Astrocyte (in vitro differentiated cells and primary cell): Measurements from ENCODE around the gene CCDC146. TPM values are rescaled to one million over a fixed set of nuclear protein-coding genes. Genes with fewer than 3 reads are reported as not detected.

ENCODE experiments used
- DNase-seq: peaks from one replicate; pipeline ENCODE4 v3.0.0-alpha.2; 2010; ENCODE audit warnings: low read depth
- FAIRE-seq: peaks from 2 replicates; lab custom pipeline; 2011; peaks lifted over from hg19 to GRCh38; lab: Jason Lieb, UNC
- H2AFZ ChIP-seq: 2 replicates; pipeline ENCODE4 v1.6.0; 2012; ENCODE audit warnings: low read depth, low read length, inconsistent platforms
- H3K27ac ChIP-seq: 2 replicates; pipeline ENCODE4 v1.5.1; 2011; ENCODE audit warnings: low read depth, low read length, inconsistent platforms
- H3K27me3 ChIP-seq: 2 replicates; pipeline ENCODE4 v1.6.0; 2011; ENCODE audit warnings: low read length, inconsistent platforms; ENCODE audit not compliant: insufficient read depth
- H3K36me3 ChIP-seq: 2 replicates; pipeline ENCODE4 v1.5.1; 2011; ENCODE audit warnings: low read length, inconsistent platforms; ENCODE audit not compliant: insufficient read depth
- H3K4me1 ChIP-seq: 2 replicates; pipeline ENCODE4 v1.5.1; 2011; ENCODE audit warnings: low read length, inconsistent platforms; ENCODE audit not compliant: insufficient read depth
- H3K4me2 ChIP-seq: 2 replicates; pipeline ENCODE4 v1.6.0; 2012; ENCODE audit warnings: low read length, inconsistent platforms
- H3K4me3 ChIP-seq: 2 replicates; pipeline ENCODE4 v1.5.1; 2011; ENCODE audit warnings: low read depth, mild to moderate bottlenecking, low read length, inconsistent platforms; ENCODE audit not compliant: insufficient read depth
- H3K79me2 ChIP-seq: 2 replicates; pipeline ENCODE4 v1.6.0; 2012; ENCODE audit warnings: mild to moderate bottlenecking, low read length, inconsistent platforms; ENCODE audit not compliant: insufficient read depth
- H3K9ac ChIP-seq: 2 replicates; pipeline ENCODE4 v1.6.0; 2012; ENCODE audit warnings: mild to moderate bottlenecking, low read length, inconsistent platforms
- H3K9me3 ChIP-seq: 2 replicates; pipeline ENCODE4 v1.5.1; 2012; ENCODE audit warnings: low read depth, mild to moderate bottlenecking, low read length, inconsistent platforms; ENCODE audit not compliant: insufficient read depth
- H4K20me1 ChIP-seq: 2 replicates; pipeline ENCODE4 v1.6.0; 2012; ENCODE audit warnings: low read length, inconsistent platforms; ENCODE audit not compliant: insufficient read depth
- H3K27ac Mint-ChIP-seq: one replicate; pipeline ENCODE4 v1.8.0; 2021; ENCODE audit warnings: mild to moderate bottlenecking, mixed read lengths; ENCODE audit not compliant: unreplicated experiment
- H3K27me3 Mint-ChIP-seq: one replicate; pipeline ENCODE4 v1.8.0; 2021; ENCODE audit warnings: low read depth, mixed read lengths; ENCODE audit not compliant: unreplicated experiment
- H3K36me3 Mint-ChIP-seq: one replicate; pipeline ENCODE4 v1.8.0; 2021; ENCODE audit warnings: low read depth, mixed read lengths; ENCODE audit not compliant: unreplicated experiment
- H3K4me1 Mint-ChIP-seq: one replicate; pipeline ENCODE4 v1.8.0; 2021; ENCODE audit warnings: low read depth, mixed read lengths; ENCODE audit not compliant: unreplicated experiment
- H3K4me3 Mint-ChIP-seq: one replicate; pipeline ENCODE4 v1.8.0; 2021; ENCODE audit warnings: mild to moderate bottlenecking, moderate library complexity, mixed read lengths; ENCODE audit not compliant: unreplicated experiment
- H3K9me3 Mint-ChIP-seq: one replicate; pipeline ENCODE4 v1.8.0; 2021; ENCODE audit warnings: mild to moderate bottlenecking, mixed read lengths; ENCODE audit not compliant: unreplicated experiment
- CTCF ChIP-seq: IDR thresholded peaks from 2 replicates; pipeline ENCODE4 v1.5.1; 2011; ENCODE audit warnings: low read depth, mild to moderate bottlenecking, inconsistent platforms, low read length, moderate library complexity; ENCODE audit not compliant: insufficient read depth
- EZH2 ChIP-seq: IDR thresholded peaks from 2 replicates; pipeline ENCODE4 v1.6.1; 2012; ENCODE audit warnings: mild to moderate bottlenecking, low read length, inconsistent platforms; ENCODE audit not compliant: insufficient read depth
- total RNA-seq: library from RNA; stranded (reverse); gene quantifications from 2 replicates; pipeline ENCODE4 v1.2.1, GENCODE V29; 2021

The CCDC146 gene
- total RNA-seq, 1 donor from 2014 or later: 2.0 TPM

GRCh38 chr7:77310982-77311381 is 188.6 kb downstream of the CCDC146 start:
- Mint-ChIP-seq H3K27me3 (no peaks in the 10 kb centered on the region), H3K27ac (no peak overlapping the region), H3K4me3 (no peak overlapping the region), H3K4me1 (no peaks in the 10 kb centered on the region), H3K9me3 (peaks cover 6% of the 10 kb centered on the region), H3K36me3 (peaks cover 5% of the 10 kb centered on the region)
- Histone ChIP-seq H3K79me2 (no peaks in the 10 kb centered on the region), H3K36me3 (no peaks in the 10 kb centered on the region), H3K9ac (no peak overlapping the region), H4K20me1 (no peaks in the 10 kb centered on the region), H3K4me3 (no peak overlapping the region), H3K27ac (no peak overlapping the region), H3K9me3 (no peaks in the 10 kb centered on the region), H3K4me1 (peaks cover 2% of the 10 kb centered on the region), H3K4me2 (no peak overlapping the region), H2AFZ (no peak overlapping the region), H3K27me3 (no peaks in the 10 kb centered on the region)
- TF ChIP-seq CTCF (no peak), EZH2 (no peak)
- FAIRE-seq (no peak), DNase-seq (no peak)

- no peak for FAIRE-seq
- Mint-ChIP-seq H3K27ac (no peak overlapping the region), H3K4me3 (no peak overlapping the region), H3K9me3 (no peaks in the 10 kb centered on the region), H3K36me3 (peaks cover 3% of the 10 kb centered on the region), H3K27me3 (no peaks in the 10 kb centered on the region), H3K4me1 (no peaks in the 10 kb centered on the region)
- no peaks in the 10 kb centered on the region for H3K27me3 ChIP-seq
- H3K79me2 ChIP-seq: no peaks in the 10 kb centered on the region
- DNase-seq: no peak
- no peaks in the 10 kb centered on the region for H3K4me1 ChIP-seq
- H2AFZ ChIP-seq: no peak overlapping the region
- TF ChIP-seq CTCF (no peak), EZH2 (no peak)
- H3K36me3 ChIP-seq: no peaks in the 10 kb centered on the region
- H3K4me2 ChIP-seq: no peak overlapping the region
- H3K9me3 ChIP-seq: no peaks in the 10 kb centered on the region
- no peak overlapping the region for H3K4me3 ChIP-seq
- H4K20me1 ChIP-seq: no peaks in the 10 kb centered on the region
- H3K27ac ChIP-seq: no peak overlapping the region
- H3K9ac ChIP-seq: no peak overlapping the region
These were observed 190.7 kb downstream of the CCDC146 start for GRCh38 chr7:77313085-77313484.

- Histone ChIP-seq H3K9me3 (no peaks in the 10 kb centered on the region), H3K9ac (no peak overlapping the region), H3K36me3 (no peaks in the 10 kb centered on the region), H3K4me1 (no peaks in the 10 kb centered on the region), H3K4me3 (no peak overlapping the region), H3K79me2 (no peaks in the 10 kb centered on the region), H3K27me3 (no peaks in the 10 kb centered on the region), H2AFZ (no peak overlapping the region), H3K27ac (no peak overlapping the region), H3K4me2 (no peak overlapping the region), H4K20me1 (no peaks in the 10 kb centered on the region)
- FAIRE-seq (no peak), DNase-seq (no peak)
- no peaks in the 10 kb centered on the region for H3K4me1 Mint-ChIP-seq
- TF ChIP-seq EZH2: no peak
- TF ChIP-seq CTCF: no peak
- no peaks in the 10 kb centered on the region for H3K27me3 Mint-ChIP-seq
- no peaks in the 10 kb centered on the region for H3K9me3 Mint-ChIP-seq
- no peaks in the 10 kb centered on the region for H3K36me3 Mint-ChIP-seq
- no peak overlapping the region for H3K27ac Mint-ChIP-seq
- H3K4me3 Mint-ChIP-seq: no peak overlapping the region
These were observed 191.6 kb downstream of the CCDC146 start for GRCh38 chr7:77313876-77314480.
